Stomach (tissue), 9 donors: ENCODE results near the gene GLDN. TPM values are rescaled to one million over a fixed set of nuclear protein-coding genes. Genes with fewer than 3 reads are reported as not detected.

Experiments used
- DNase-seq, 2 donors: peaks; one replicate each; pipeline versions ENCODE4 v3.0.0 to v3.0.0-alpha.2; 2013 to 2019
- H3K27ac ChIP-seq, 5 donors: fragments of 200-600 bp in 4 of 5; sonication (generic) in 4 of 5; one replicate each; pipeline ENCODE4 v1.5.1; 2013 to 2019; ENCODE audit warnings: mild to moderate bottlenecking in 1 of 5, moderate library complexity in 1 of 5
- H3K27me3 ChIP-seq, 3 donors: fragments of 200-600 bp; sonication (generic); one replicate each; pipeline ENCODE4 v1.5.1; 2017 to 2019; ENCODE audit warnings: mixed run types in 1 of 3
- H3K36me3 ChIP-seq, 4 donors: fragments of 200-600 bp; sonication (generic); 1 replicate in 3 of 4; 2 replicates in 1 of 4; pipeline ENCODE4 v1.5.1; 2016 to 2019
- H3K4me1 ChIP-seq, 4 donors: fragments of 200-600 bp; sonication (generic); one replicate each; pipeline ENCODE4 v1.5.1; 2016 to 2019
- H3K4me3 ChIP-seq, 4 donors: fragments of 200-600 bp; sonication (generic) in 3 of 4; one replicate each; pipeline ENCODE4 v1.5.1; 2016 to 2019; ENCODE audit warnings: mild to moderate bottlenecking in 1 of 4
- H3K9me3 ChIP-seq, 4 donors: fragments of 200-600 bp; sonication (generic); one replicate each; pipeline ENCODE4 v1.5.1; 2016 to 2019
- EP300 ChIP-seq: sonication (generic); formaldehyde crosslinking; IDR thresholded peaks from one replicate; pipeline ENCODE4 v1.6.1; 2017; ENCODE audit warnings: antibody characterized with exemption
- POLR2A ChIP-seq, 4 donors: fragments of 450-650 bp; IDR thresholded peaks; one replicate each; pipeline ENCODE4 v1.6.1; 2016; ENCODE audit warnings: antibody characterized with exemption in 4 of 4, control low read depth in 2 of 4, mild to moderate bottlenecking in 1 of 4, moderate library complexity in 1 of 4
- POLR2AphosphoS5 ChIP-seq, 3 donors: sonication (generic); formaldehyde crosslinking; IDR thresholded peaks; one replicate each; pipeline ENCODE4 v1.6.1; 2016; ENCODE audit warnings: antibody characterized with exemption in 3 of 3
- WGBS, 5 donors: extraction: QIAGEN DNeasy Blood & Tissue Kit in 3 of 5; methylation state at CpG; one replicate each; pipeline versions ENCODE4 v1.1.5 to v1.1.7; 2013 to 2018; 5-methylcytosine and 5-hydroxymethylcytosine counted together
- intact Hi-C: fragments of 100-400 bp; cut with DNase I; formaldehyde crosslinking; loops from one replicate; pipeline ENCODE4 v1.15.1; 2023; ENCODE audit warnings: low total_unique reads
- polyA plus RNA-seq, 3 donors: library from polyadenylated mRNA; stranded (reverse); fragments of 200-250 nt; gene quantifications; one replicate each; pipeline ENCODE4 v1.2.3, GENCODE V29; 2013
- total RNA-seq, 5 donors: library from RNA; depleted of rRNA; stranded (reverse); fragments of >200 nt; gene quantifications; one replicate each; pipeline versions ENCODE4 v1.1.0 to v1.2.3, GENCODE V29; 2014 to 2016
- TF ChIP-seq, protein P1 (sequence below), 7 experiments: fragments of 450-650 bp in 4 of 7; fragments of 200-600 bp in 3 of 7; sonication (generic) in 3 of 7; IDR thresholded peaks; one replicate each; pipeline ENCODE4 v1.5.1; 2016 to 2019; ENCODE audit warnings: antibody characterized with exemption in 7 of 7, control low read depth in 2 of 7, mild to moderate bottlenecking in 1 of 7
- donor health status: healthy with polysubstance abuse.
- donor health status: Bipolar disorder and iron deficiency.
- donor health status: healthy.

GLDN gene
- total and polyA plus RNA-seq, 8 donors: 0.23 to 8.7 (median 1.7) TPM; not detected in 1

DNA sequence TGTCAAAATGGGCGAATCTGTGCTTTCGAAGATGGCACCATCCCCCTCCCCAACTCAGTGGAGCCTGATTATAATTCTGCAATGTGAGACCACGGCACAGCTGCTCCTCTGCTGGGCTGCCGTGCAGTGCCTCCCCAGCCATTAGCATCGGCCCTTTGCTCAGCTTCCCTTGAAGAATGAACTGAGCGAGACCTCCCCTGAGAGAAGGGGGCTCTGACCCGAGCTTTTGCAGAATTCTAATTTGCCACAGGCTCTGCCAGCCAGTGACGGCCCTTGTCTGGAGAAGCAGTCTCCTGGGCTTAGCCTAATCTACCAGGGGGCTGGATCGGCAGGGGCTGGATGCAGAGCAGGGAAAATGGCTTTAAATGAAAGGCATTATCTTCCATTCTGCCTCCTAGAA is 57.2 kb downstream of the GLDN start:
- Histone ChIP-seq H3K27ac (no peak overlapping the region), H3K4me3 (no peak overlapping the region), H3K4me1 (no peaks in the 10 kb centered on the region), H3K36me3 (no peaks in the 10 kb centered on the region), H3K9me3 (no peaks in the 10 kb centered on the region), H3K27me3 (peaks cover 0 to 3% (median 0%) of the 10 kb centered on the region in 3 donors)
- no peak for DNase-seq
- TF ChIP-seq POLR2AphosphoS5 (IDR thresholded peaks at IDR 0.05) (no peak), POLR2A (IDR thresholded peaks at IDR 0.05) (no peak), EP300 (no peak)
- TF ChIP-seq, protein P1, sequence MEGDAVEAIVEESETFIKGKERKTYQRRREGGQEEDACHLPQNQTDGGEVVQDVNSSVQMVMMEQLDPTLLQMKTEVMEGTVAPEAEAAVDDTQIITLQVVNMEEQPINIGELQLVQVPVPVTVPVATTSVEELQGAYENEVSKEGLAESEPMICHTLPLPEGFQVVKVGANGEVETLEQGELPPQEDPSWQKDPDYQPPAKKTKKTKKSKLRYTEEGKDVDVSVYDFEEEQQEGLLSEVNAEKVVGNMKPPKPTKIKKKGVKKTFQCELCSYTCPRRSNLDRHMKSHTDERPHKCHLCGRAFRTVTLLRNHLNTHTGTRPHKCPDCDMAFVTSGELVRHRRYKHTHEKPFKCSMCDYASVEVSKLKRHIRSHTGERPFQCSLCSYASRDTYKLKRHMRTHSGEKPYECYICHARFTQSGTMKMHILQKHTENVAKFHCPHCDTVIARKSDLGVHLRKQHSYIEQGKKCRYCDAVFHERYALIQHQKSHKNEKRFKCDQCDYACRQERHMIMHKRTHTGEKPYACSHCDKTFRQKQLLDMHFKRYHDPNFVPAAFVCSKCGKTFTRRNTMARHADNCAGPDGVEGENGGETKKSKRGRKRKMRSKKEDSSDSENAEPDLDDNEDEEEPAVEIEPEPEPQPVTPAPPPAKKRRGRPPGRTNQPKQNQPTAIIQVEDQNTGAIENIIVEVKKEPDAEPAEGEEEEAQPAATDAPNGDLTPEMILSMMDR (IDR thresholded peaks at IDR 0.05): no peak
- WGBS, 5 donors: 63 to 83% (median 72%) methylated on average over 6 to 9 of the region's 9 CpGs
- intact Hi-C loops: no loop called here

- Histone ChIP-seq H3K9me3 (no peaks in the 10 kb centered on the region), H3K36me3 (no peaks in the 10 kb centered on the region), H3K4me1 (peaks cover 0 to 8% (median 4%) of the 10 kb centered on the region in 4 donors), H3K27me3 (peaks cover 0 to 3% (median 0%) of the 10 kb centered on the region in 3 donors), H3K4me3 (no peak overlapping the region), H3K27ac (no peak overlapping the region)
- 77 to 90% (median 88%) methylated on average over 7 of the region's 7 CpGs for WGBS, 5 donors
- DNase-seq: no peak
- intact Hi-C loops: no loop called here
- TF ChIP-seq EP300 (no peak), POLR2AphosphoS5 (IDR thresholded peaks at IDR 0.05) (no peak), POLR2A (IDR thresholded peaks at IDR 0.05) (no peak)
- TF ChIP-seq, protein P1 (IDR thresholded peaks at IDR 0.05): no peak
Measured at GRCh38 chr15:51401051-51401780, 59.8 kb downstream of the GLDN start.

DNA sequence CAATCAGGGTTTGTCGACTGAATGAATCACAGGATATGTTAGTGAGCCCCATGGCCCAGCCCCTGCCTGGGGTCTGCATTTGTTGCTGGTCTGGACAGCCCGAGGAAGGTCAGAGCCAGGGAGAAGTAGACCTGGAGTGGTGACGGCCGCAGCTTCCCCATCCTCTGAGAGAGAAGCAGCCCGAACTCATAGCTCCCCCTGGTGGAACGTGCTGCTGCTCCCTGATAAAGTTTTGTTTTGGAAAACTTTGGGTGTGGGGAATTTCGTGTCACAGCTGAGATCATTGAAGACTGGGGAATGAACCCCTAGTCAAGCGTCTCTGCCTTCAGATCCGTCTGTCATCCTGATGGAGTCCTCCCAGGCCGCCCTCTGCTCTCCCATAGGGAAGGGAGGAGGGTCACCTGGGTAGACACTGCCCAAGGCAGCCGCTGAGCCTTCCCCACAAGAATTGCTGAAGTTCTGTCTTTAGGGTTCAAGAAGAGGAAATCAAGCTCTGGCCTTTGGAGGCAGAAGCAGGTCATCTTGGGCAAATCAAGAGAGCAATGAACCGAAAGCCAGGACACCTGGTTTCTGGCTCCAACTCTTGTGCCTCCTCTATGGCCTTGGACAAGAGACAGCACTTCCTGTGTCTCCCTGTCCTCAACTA is 60.5 kb downstream of the GLDN start:
- peak; percentile 36 to 51 for DNase-seq
- H3K9me3 ChIP-seq: no peaks in the 10 kb centered on the region
- H3K36me3 ChIP-seq: no peaks in the 10 kb centered on the region
- intact Hi-C loops: no loop called here
- H3K27ac ChIP-seq: no peak overlapping the region
- WGBS, 5 donors: 36 to 48% (median 41%) methylated on average over 12 of the region's 12 CpGs
- H3K4me3 ChIP-seq: no peak overlapping the region
- H3K4me1 ChIP-seq: peaks cover 0 to 9% (median 5%) of the 10 kb centered on the region in 4 donors
- peaks cover 0 to 3% (median 0%) of the 10 kb centered on the region in 3 donors for H3K27me3 ChIP-seq
- TF ChIP-seq EP300: no peak
- TF ChIP-seq, protein P1 (IDR thresholded peaks at IDR 0.05): peak in 3 of 7 experiments; percentile 25 to 45 (median 37)

- Histone ChIP-seq H3K4me1 (peaks cover 0 to 9% (median 5%) of the 10 kb centered on the region in 4 donors), H3K9me3 (no peaks in the 10 kb centered on the region), H3K27me3 (peaks cover 0 to 3% (median 0%) of the 10 kb centered on the region in 3 donors), H3K27ac (no peak overlapping the region), H3K4me3 (no peak overlapping the region), H3K36me3 (no peaks in the 10 kb centered on the region)
- TF ChIP-seq, protein P1 (IDR thresholded peaks at IDR 0.05): peak in 3 of 7 experiments; percentile 22 to 33 (median 29)
- no peak for TF ChIP-seq EP300
- DNase-seq: peak in 1 of 2 donors; percentile 62
- intact Hi-C loops: no loop called here
- WGBS, 5 donors: 64 to 74% (median 73%) methylated on average over 8 of the region's 8 CpGs
Measured at GRCh38 chr15:51403072-51403878, 61.8 kb downstream of the GLDN start.
